ENCODE data around the gene FANCC. TPM values are rescaled to one million over a fixed set of nuclear protein-coding genes. Genes with fewer than 3 reads are reported as not detected.

Gene FANCC
- total and polyA plus RNA-seq, 2 of the 13 experiments (the other 11 are each of a cell fraction or from before 2014, with no cell fraction given) = 7.4 to 8.6 TPM

DNA sequence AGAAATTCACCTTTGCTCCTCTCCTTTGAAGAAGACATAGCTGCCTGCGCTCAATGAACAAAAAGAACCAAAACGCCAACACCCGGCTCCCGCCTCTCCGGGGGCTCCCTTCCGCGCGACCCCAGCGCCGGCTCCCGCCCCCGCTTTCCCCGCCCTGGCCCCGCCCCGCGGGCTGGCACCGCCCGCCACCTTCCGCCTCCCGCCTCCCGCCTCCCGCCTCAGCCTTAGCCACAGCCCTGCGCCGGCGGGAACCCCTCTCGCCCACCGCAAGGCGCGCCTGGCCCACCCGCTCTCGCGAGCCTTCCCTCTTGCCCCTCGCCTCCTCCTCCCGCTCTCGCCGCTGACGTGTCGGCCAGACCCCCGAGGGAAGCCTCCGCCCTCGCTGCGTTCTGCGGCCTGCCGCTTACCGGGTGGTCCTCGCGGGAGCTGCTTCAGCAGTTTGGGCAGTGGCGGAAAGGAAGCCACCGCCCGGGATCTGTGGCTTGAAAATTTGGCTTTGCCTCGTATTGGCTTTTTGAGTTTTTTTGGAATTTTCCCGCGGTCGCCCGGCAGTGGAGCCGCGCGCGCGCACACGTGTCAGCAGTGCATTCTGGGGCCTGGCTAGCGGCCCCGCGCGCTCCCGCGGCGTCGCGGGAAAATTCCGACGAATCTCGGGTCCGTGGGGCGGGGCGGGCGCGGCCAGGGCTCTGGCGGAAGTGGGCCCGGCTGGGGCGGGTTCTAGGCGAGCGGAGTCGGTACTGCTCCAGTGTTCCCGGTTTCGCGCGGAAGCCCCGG is at the start of gene FANCC (continued):
- TF ChIP-seq, protein P1, sequence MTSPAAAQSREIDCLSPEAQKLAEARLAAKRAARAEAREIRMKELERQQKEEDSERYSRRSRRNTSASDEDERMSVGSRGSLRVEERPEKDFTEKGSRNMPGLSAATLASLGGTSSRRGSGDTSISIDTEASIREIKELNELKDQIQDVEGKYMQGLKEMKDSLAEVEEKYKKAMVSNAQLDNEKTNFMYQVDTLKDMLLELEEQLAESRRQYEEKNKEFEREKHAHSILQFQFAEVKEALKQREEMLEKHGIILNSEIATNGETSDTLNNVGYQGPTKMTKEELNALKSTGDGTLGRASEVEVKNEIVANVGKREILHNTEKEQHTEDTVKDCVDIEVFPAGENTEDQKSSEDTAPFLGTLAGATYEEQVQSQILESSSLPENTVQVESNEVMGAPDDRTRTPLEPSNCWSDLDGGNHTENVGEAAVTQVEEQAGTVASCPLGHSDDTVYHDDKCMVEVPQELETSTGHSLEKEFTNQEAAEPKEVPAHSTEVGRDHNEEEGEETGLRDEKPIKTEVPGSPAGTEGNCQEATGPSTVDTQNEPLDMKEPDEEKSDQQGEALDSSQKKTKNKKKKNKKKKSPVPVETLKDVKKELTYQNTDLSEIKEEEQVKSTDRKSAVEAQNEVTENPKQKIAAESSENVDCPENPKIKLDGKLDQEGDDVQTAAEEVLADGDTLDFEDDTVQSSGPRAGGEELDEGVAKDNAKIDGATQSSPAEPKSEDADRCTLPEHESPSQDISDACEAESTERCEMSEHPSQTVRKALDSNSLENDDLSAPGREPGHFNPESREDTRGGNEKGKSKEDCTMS (CRISPR knock-in tag; conservative IDR thresholded peaks at IDR 0.05) = 0 out of 2 replicates have a peak, but pooled peaks have one; percentile 45
- TF ChIP-seq EHMT2 (IDR thresholded peaks at IDR 0.05; ENCODE audit: borderline replicate concordance, low read depth, low read length) (no peak), ZNF672 (CRISPR knock-in tag; IDR thresholded peaks at IDR 0.05) (no peak), NR2C2 (CRISPR knock-in tag; IDR thresholded peaks at IDR 0.05; ENCODE audit: borderline replicate concordance) (no peak; the same call in 1 of the 2 replicates), ZFP90 (CRISPR knock-in tag; IDR thresholded peaks at IDR 0.05; ENCODE audit: borderline replicate concordance) (no peak; the same call in 1 of the 2 replicates), ZNF747 (CRISPR knock-in tag; IDR thresholded peaks at IDR 0.05; ENCODE audit: borderline replicate concordance) (peak; percentile 44; the same call in 1 of the 2 replicates), ZNF543 (CRISPR knock-in tag; IDR thresholded peaks at IDR 0.05) (peak; percentile 96), RARG (CRISPR knock-in tag; IDR thresholded peaks at IDR 0.05; ENCODE audit: low read depth) (no peak), NR3C1 (CRISPR knock-in tag; IDR thresholded peaks at IDR 0.05) (no peak), FOXO1 (CRISPR knock-in tag; IDR thresholded peaks at IDR 0.05) (0 out of 2 replicates have a peak, but pooled peaks have one; percentile 42), ZNF367 (CRISPR knock-in tag; IDR thresholded peaks at IDR 0.05; ENCODE audit: borderline replicate concordance) (no peak), KAT2B (IDR thresholded peaks at IDR 0.05; ENCODE audit: borderline replicate concordance, low read depth, low read length) (no peak), CHD2 (IDR thresholded peaks at IDR 0.05; ENCODE audit: low read depth, low read length) (peak; percentile 94), PPARG (CRISPR knock-in tag; conservative IDR thresholded peaks at IDR 0.05) (no peak; the same call in 1 of the 2 replicates), ZNF724P (CRISPR knock-in tag; IDR thresholded peaks at IDR 0.05; ENCODE audit: borderline replicate concordance) (peak; percentile 71; the same call in 1 of the 2 replicates), ZNF350 (CRISPR knock-in tag; IDR thresholded peaks at IDR 0.05; ENCODE audit: borderline replicate concordance, low read depth) (peak; percentile 71), HDAC1 (CRISPR knock-in tag; IDR thresholded peaks at IDR 0.05) (peak; percentile 76)
- TF ChIP-seq, protein P2, sequence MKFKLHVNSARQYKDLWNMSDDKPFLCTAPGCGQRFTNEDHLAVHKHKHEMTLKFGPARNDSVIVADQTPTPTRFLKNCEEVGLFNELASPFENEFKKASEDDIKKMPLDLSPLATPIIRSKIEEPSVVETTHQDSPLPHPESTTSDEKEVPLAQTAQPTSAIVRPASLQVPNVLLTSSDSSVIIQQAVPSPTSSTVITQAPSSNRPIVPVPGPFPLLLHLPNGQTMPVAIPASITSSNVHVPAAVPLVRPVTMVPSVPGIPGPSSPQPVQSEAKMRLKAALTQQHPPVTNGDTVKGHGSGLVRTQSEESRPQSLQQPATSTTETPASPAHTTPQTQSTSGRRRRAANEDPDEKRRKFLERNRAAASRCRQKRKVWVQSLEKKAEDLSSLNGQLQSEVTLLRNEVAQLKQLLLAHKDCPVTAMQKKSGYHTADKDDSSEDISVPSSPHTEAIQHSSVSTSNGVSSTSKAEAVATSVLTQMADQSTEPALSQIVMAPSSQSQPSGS (CRISPR knock-in tag; IDR thresholded peaks at IDR 0.05) = peak; percentile 22; the same call in 1 of the 2 replicates
- TF ChIP-seq, protein P3, sequence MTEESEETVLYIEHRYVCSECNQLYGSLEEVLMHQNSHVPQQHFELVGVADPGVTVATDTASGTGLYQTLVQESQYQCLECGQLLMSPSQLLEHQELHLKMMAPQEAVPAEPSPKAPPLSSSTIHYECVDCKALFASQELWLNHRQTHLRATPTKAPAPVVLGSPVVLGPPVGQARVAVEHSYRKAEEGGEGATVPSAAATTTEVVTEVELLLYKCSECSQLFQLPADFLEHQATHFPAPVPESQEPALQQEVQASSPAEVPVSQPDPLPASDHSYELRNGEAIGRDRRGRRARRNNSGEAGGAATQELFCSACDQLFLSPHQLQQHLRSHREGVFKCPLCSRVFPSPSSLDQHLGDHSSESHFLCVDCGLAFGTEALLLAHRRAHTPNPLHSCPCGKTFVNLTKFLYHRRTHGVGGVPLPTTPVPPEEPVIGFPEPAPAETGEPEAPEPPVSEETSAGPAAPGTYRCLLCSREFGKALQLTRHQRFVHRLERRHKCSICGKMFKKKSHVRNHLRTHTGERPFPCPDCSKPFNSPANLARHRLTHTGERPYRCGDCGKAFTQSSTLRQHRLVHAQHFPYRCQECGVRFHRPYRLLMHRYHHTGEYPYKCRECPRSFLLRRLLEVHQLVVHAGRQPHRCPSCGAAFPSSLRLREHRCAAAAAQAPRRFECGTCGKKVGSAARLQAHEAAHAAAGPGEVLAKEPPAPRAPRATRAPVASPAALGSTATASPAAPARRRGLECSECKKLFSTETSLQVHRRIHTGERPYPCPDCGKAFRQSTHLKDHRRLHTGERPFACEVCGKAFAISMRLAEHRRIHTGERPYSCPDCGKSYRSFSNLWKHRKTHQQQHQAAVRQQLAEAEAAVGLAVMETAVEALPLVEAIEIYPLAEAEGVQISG (CRISPR knock-in tag; IDR thresholded peaks at IDR 0.05) = peak; percentile 81
- TF ChIP-seq, protein P4, sequence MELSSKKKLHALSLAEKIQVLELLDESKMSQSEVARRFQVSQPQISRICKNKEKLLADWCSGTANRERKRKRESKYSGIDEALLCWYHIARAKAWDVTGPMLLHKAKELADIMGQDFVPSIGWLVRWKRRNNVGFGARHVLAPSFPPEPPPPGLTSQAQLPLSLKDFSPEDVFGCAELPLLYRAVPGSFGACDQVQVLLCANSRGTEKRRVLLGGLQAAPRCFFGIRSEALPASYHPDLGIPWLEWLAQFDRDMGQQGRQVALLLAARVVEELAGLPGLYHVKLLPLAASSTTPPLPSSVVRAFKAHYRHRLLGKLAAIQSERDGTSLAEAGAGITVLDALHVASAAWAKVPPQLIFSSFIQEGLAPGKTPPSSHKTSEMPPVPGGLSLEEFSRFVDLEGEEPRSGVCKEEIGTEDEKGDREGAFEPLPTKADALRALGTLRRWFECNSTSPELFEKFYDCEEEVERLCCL (CRISPR knock-in tag; IDR thresholded peaks at IDR 0.05; ENCODE audit: borderline replicate concordance) = no peak
